Esophagus (tissue), 2 donors: ENCODE results near the gene MRO. TPM values are rescaled to one million over a fixed set of nuclear protein-coding genes. Genes with fewer than 3 reads are reported as not detected.
"Not testable (repeated sequence)": the region's sequence is repeated elsewhere in the genome, so short reads cannot be mapped to it uniquely, and the experiment has no call there.

Experiments used
- H3K27ac ChIP-seq, 2 donors: one replicate each; pipeline ENCODE4 v1.5.1; 2013; ENCODE audit warnings: low read depth in 2 of 2, mild to moderate bottlenecking in 2 of 2, inconsistent platforms in 1 of 2, low read length in 1 of 2, moderate library complexity in 1 of 2
- H3K27me3 ChIP-seq, 2 donors: one replicate each; pipeline ENCODE4 v1.6.1; 2013; ENCODE audit warnings: low read length in 2 of 2, control low read depth in 1 of 2, mild to moderate bottlenecking in 1 of 2; ENCODE audit not compliant: insufficient read depth in 2 of 2, control insufficient read depth in 1 of 2
- H3K36me3 ChIP-seq, 2 donors: one replicate each; pipeline ENCODE4 v1.6.1; 2013; ENCODE audit warnings: low read length in 1 of 2; ENCODE audit not compliant: control insufficient read depth in 2 of 2, insufficient read depth in 2 of 2
- H3K4me1 ChIP-seq, 2 donors: one replicate each; pipeline ENCODE4 v1.6.1; 2013; ENCODE audit warnings: low read length in 1 of 2; ENCODE audit not compliant: control insufficient read depth in 2 of 2, insufficient read depth in 2 of 2
- H3K4me3 ChIP-seq, 2 donors: one replicate each; pipeline ENCODE4 v1.5.1; 2013; ENCODE audit warnings: low read length in 2 of 2, mild to moderate bottlenecking in 2 of 2, low read depth in 1 of 2, moderate library complexity in 1 of 2
- H3K9me3 ChIP-seq, 2 donors: one replicate each; pipeline ENCODE4 v1.6.1; 2013; ENCODE audit warnings: mild to moderate bottlenecking in 2 of 2, low read depth in 1 of 2, low read length in 1 of 2, moderate library complexity in 1 of 2; ENCODE audit not compliant: control insufficient read depth in 2 of 2, insufficient read depth in 1 of 2
- WGBS, 2 donors: extraction: QIAGEN DNeasy Blood & Tissue Kit; methylation state at CpG; one replicate each; pipeline ENCODE4 v1.1.7; 2013; 5-methylcytosine and 5-hydroxymethylcytosine counted together
- polyA plus RNA-seq, 2 donors: library from polyadenylated mRNA; stranded (reverse); fragments of 200-250 nt; gene quantifications; one replicate each; pipeline ENCODE4 v1.2.3, GENCODE V29; 2013
- donor health status: healthy with polysubstance abuse.
- donor health status: Bipolar disorder and iron deficiency.

The MRO gene
- polyA plus RNA-seq = under 1 TPM; 0.07 to 0.16 TPM

DNA sequence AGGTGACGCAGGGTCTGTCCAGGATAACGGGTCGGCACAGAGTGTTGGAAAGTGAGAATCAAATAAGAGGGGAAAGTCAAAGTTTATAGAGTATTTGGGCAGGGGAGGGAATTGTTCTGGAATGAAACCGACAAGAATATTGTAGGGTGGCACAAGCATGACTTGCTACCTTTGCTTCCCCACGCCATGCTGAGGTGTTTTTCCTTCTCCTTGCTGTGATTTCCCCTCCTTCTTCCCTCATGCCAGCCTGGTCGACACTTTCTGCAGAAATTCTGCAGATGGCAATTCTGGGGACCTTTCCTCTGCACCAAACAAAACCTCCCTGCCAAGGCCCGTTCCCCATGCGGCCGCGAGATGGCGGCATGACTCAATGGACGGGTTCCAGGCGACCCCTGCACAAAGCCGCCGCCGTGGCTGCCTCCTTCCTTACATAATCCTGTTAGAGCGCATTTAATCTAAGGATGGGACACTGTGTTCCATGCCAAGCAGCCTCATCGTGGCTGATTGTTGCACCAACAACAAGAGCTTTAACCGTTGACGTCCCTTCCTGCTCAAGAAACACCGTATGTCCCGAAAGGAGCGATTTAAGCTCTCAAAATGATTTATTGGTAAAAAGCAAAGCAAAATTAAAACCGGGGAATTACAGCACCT is at the start of gene MRO:
MRO (minus strand) TSS at position 289 of the 651 bp plus-strand sequence. CDS start 10,616 bp downstream, outside the sequence.
- peaks cover 0 to 2% of the 10 kb centered on the region in 2 donors for H3K4me1 ChIP-seq
- H3K27ac ChIP-seq = no peak within 1 kb of the TSS
- H3K36me3 ChIP-seq = no peaks in the 10 kb centered on the region
- WGBS, 2 donors = 2% methylated on average over 24 of the region's 24 CpGs
- no peaks in the 10 kb centered on the region for H3K27me3 ChIP-seq
- peak within 1 kb of the TSS in 1 of 2 donors; percentile 38 for H3K4me3 ChIP-seq
- no peaks in the 10 kb centered on the region for H3K9me3 ChIP-seq

DNA sequence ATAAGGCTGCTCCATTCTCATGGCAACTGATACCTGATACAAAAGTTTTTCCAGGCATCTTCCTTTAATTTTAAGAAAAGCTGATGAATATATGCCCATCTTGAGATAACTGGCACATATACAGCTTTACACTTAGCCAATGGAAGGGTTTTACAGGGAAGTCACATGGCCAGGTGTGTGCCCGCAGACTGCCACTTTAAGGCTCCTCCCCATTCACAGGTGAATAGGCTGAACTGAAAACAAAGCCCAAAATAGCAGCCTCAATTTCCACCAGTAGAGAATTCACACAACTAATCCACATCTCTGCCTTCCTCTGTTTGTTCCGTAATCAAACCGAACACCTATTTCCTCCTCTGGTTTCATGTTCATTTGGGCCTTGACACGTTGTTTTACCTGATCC is 49.3 kb upstream of the MRO start:
- Histone ChIP-seq H3K4me1 (no peaks in the 10 kb centered on the region), H3K36me3 (no peaks in the 10 kb centered on the region), H3K27ac (peak overlapping the region; percentile 58 to 62), H3K4me3 (no peak overlapping the region), H3K27me3 (no peaks in the 10 kb centered on the region), H3K9me3 (no peaks in the 10 kb centered on the region)
- 60 to 67% methylated on average over 4 of the region's 4 CpGs for WGBS, 2 donors

DNA sequence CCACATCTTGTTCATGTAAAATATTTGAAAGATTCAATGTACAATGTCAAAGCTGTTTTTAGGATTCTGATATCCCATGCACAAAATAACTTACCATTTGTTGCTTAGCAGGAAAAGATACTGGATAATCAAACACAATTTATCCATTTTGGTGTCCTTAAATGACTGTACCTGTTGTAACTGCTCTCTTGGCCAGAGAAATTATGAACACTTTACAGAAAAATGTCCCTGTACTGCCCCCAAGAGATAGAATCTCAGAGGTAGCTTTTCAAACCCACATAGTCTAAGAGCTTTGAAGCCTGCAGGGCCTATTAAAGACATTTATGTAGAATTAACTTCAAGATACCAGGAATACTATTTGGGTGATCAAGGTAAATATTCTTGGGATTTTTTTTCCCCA is 46.9 kb upstream of the MRO start:
- H3K4me1 ChIP-seq = no peaks in the 10 kb centered on the region
- no peaks in the 10 kb centered on the region for H3K27me3 ChIP-seq
- H3K27ac ChIP-seq = no peak overlapping the region
- no peaks in the 10 kb centered on the region for H3K9me3 ChIP-seq
- no peak overlapping the region for H3K4me3 ChIP-seq
- H3K36me3 ChIP-seq = no peaks in the 10 kb centered on the region

DNA sequence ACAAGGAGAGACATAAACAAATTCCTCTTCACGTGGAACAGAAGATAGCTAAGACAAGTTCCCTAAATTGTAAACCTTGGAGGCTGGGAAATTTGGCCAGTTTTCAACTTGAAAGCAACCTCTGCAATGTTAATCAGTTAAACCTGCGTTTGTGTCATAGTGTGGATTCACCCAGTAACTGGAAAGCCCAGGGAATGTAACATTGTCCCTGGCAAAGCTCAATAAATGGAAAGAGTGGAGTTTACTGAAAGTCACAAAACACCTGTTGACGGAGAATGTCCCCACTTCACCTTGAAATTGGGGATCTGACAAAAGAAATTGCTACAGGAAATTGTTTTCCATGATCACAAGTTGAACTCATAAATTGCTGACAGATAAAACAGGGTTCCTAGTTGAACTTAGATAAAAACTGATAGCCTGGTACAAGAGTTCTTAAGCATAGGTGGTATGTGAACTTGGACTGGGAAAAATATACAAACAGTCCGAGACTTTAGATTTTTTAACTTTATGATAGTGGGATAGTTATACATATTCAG is 44.1 kb upstream of the MRO start:
- H3K9me3 ChIP-seq = no peaks in the 10 kb centered on the region
- H3K36me3 ChIP-seq = no peaks in the 10 kb centered on the region
- H3K4me1 ChIP-seq = no peaks in the 10 kb centered on the region
- no peak overlapping the region for H3K4me3 ChIP-seq
- no peak overlapping the region for H3K27ac ChIP-seq
- 48 to 59% methylated on average over 4 of the region's 4 CpGs for WGBS, 2 donors
- H3K27me3 ChIP-seq = no peaks in the 10 kb centered on the region

DNA sequence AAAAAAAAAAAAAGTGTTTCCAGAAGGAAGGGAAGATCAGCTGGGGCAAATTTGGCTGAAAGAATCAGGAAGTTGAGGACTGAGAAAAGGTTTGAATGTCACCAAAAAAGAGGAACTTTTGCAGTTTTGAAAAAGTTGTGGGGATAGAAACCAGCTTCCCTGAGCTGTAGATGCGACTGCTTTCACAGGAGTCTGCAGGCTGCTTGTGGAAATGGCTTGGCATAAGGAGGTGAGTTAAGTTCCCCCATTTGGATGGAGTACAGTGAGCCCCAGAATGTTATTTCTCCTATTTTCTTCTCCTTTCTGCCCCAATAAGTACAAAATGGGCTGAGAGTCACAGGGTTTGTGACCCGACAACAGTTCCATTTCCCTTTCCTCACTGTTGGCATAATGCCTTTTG is 42.6 kb upstream of the MRO start:
- no peaks in the 10 kb centered on the region for H3K27me3 ChIP-seq
- 76 to 81% methylated on average over 2 of the region's 2 CpGs for WGBS, 2 donors
- H3K9me3 ChIP-seq = no peaks in the 10 kb centered on the region
- no peak overlapping the region for H3K27ac ChIP-seq
- H3K36me3 ChIP-seq = no peaks in the 10 kb centered on the region
- no peaks in the 10 kb centered on the region for H3K4me1 ChIP-seq
- H3K4me3 ChIP-seq = no peak overlapping the region

DNA sequence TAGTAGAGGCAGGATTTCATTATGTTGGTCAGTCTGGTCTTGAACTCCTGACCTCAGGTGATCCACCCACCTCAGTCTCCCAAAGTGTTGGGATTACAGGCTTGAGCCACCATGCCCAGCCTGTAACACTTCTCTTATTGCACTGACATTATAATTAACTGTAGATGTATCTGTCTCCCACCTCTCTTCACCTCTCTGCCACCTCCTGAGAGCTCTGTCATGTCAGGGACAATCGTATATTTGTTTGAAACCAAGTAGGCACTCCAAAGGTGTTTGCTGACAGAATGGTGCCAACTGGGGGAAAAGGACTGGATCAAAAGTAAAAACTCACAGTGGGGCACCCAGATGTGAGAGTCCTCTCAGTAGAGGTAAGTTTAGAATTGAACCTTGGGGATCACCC is 41.8 kb upstream of the MRO start:
- Histone ChIP-seq H3K27me3 (no peaks in the 10 kb centered on the region), H3K9me3 (no peaks in the 10 kb centered on the region), H3K4me1 (no peaks in the 10 kb centered on the region), H3K36me3 (no peaks in the 10 kb centered on the region), H3K4me3 (no peak overlapping the region), H3K27ac (no peak overlapping the region)
- 87 to 88% methylated on average over 1 of the region's 1 CpG for WGBS, 2 donors

DNA sequence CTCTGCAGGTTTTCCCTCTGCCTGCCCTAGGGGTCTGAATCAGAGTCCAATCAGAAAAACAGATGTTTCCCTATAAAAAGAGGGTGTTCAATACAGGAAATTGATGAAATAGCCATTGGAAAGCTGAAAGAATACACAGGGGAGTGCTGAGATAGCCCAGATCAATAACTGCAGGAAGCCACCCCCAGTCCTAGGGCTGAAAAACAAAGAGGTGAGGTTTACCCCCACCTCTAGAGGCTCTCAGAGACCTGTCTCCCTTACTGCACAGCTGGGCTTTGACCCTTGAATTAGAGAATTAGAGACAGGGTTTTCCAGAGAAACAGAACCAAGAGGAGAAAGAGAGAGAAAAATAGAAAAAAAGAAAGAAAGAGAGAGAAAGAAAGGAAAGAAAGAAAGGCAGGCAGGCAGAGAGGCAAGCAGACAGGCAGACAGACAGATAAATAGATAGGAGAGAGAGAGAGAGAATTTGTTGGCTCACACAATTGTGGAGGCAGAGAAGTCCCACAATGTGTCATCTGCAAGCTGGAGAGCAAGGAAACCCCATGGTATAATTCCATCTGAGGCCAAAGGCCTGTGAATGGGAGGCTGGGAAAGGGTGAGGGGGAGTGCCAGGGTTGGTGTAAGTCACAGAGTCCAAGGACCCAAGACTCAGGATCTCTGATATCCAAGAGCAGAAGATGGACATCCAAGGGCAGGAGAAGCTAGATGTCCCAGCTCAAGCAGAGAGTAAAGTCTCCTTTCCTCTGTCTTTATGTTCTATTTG is 40.2 kb upstream of the MRO start:
- Histone ChIP-seq H3K36me3 (no peaks in the 10 kb centered on the region), H3K4me3 (no peak overlapping the region), H3K9me3 (no peaks in the 10 kb centered on the region)

DNA sequence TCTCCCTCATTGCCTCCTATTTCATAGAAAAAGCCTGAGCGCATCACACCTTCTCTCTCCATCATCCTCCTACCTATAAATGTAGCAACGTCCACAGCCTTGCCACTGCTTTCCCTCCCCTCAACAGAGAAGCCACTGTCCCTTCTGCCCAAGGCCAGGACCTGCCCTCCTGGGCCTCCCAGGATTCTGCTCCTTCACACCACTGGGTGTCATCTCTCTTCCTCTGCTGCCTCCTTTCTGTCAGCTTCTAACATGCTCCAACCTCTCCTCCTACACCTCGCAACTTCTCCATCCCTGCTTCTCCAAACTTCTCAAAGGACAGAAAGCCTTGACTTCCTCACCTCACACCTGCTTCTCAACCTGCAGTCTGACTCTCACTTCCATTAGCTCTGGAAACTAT is 37.9 kb upstream of the MRO start:
- Histone ChIP-seq H3K4me1 (peaks cover 0 to 3% of the 10 kb centered on the region in 2 donors), H3K4me3 (no peak overlapping the region), H3K36me3 (no peaks in the 10 kb centered on the region), H3K27ac (no peak overlapping the region), H3K27me3 (no peaks in the 10 kb centered on the region), H3K9me3 (no peaks in the 10 kb centered on the region)
- WGBS, 2 donors = 86% methylated on average over 3 of the region's 3 CpGs

More for the DNA sequence above, 40.2 kb upstream of the MRO start:
- Histone ChIP-seq H3K4me1 (no peaks in the 10 kb centered on the region), H3K27me3 (no peaks in the 10 kb centered on the region), H3K27ac (no peak overlapping the region)

DNA sequence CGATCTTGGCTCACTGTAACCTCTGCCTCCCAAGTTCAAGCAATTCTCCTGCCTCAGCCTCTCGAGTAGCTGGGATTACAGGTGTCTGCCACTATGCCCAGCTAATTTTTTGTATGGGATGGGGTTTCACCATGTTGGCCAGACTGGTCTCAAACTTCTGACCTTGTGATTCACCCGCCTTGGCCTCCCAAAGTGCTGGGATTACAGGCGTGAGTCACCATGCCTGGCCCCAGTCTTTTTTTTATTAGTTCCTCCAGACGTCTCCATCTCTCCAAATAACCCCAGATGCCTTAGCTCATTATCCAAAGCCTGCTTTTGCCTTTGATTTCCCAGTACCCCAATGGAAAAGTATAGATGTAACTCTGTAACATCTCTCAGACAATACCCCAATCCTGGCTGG is 37.4 kb upstream of the MRO start:
- WGBS, 2 donors = 49 to 67% methylated on average over 5 of the region's 5 CpGs
- H3K4me1 ChIP-seq, H3K9me3 ChIP-seq, H3K36me3 ChIP-seq, H3K4me3 ChIP-seq, H3K27ac ChIP-seq, H3K27me3 ChIP-seq: not testable (repeated sequence)
